NCI-H1436 treated with DMSO at 0.1 percent for 48 hours (cell line): ENCODE results near the gene DCHS1.

Experiments used
- DNase-seq: peaks from one replicate; lab custom pipeline; 2025; lab: John Stamatoyannopoulos, UW

The DCHS1 gene

GRCh38 chr11:6625832-6626420 is 29.7 kb downstream of the DCHS1 start:
- DNase-seq: no peak

- no peak for DNase-seq
Observed at GRCh38 chr11:6625156-6625831, 30.3 kb downstream of the DCHS1 start.

DNA sequence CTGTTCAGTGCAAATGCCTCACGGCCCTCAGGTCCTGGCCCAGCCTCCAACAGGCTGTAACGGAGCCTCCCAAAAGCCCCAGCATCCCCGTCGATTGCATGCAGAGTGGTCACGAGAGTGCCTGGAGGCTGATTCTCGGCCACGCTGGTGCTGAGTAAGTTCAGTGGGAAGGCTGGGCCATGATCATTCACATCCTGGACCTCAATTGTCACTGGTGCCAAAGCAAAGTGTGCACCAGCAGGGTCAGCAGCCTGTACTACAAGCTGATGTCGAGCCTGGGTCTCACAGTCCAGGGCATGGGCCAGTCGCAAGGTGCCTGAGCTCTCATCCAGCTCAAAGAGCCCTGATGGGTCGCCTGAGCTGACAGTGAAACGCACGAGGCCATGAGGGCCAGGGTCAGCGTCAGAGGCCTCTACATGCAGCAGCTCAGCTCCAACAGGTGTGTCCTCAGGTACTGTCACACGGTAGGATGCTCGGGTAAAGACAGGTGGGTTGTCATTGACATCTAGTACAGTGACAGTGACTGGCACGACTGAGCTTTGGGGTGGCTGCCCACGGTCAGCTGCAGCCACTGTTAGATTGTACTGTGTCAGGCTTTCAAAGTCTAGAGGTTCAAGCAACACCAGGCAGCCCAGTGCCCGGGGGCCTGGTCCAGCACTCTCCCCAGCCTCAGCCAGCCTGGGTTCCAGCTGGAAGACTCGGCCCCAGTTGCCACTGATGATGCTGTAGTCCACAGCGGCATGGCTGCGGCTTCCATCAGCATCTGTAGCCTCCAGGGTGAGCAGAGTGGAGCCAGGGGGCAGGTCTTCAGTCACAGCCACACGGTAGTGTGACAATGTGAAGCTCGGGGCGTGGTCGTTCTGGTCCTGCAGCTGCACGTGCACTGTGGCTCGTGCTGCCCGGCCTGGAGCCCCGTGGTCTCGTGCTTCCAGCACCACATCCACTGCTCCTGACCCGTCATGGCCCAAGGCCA is 31.9 kb downstream of the DCHS1 start:
- no peak for DNase-seq

- no peak for DNase-seq
Observed at GRCh38 chr11:6622261-6623171, 33.1 kb downstream of the DCHS1 start.

GRCh38 chr11:6621711-6622211 is 33.8 kb downstream of the DCHS1 start:
- DNase-seq: no peak

DNA sequence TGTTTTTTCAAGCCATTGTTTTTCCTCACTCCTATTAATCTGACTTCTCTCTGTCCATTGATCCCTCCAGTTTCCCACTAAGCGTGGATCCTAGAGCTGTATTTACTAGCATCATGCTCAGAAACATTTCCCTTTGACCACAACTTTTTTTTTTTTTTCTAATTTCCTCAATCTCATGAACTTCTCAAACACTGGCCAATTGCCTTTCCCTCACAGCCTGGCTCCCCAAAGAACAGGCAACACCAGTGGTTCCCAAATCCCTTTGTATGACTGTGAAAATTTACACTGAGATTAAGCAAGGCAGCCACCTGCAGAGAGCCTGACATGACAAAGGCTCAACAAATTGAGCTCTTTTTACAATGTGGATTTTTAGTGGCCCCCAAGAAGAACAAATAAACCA is 35.0 kb downstream of the DCHS1 start:
- DNase-seq: no peak

DNA sequence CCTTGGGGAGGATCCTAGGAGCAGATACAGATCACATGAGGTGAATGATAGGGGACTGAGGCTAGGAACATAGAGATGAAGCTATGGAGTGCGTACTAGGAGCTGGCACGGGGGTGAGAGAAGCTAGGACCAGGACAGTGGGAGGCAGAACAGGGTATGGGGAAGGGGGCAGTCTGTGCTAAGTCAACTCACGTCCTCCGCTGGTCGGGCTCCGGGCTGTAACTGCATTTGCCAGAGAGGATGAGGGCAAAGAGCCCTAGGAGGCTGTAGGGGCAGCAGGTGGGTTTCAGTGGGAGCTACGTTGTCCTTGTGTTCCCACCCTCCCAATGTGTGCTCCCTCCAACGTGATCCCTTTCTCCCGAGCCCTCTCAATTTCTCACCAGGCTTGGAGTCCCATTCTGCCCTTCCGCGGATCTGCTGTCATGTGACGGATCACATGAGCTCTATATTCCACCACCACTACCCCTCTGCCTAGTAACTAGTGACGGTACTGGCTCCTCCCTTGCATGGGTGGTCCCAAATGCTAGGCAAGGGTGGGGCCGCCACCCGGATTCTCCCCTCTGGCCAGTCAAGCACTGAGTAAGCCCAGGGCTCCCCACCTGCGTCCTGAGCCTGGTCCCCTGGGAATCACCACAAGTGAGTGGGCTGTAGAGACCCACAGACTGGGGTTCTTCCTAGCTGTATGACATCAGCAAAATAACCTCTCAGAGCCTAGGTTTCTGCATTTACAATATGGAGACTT is 36.4 kb downstream of the DCHS1 start, which contains the start of gene TPP1:
Gene TPP1, minus strand, starts transcription at position 419 of the 742 bp plus-strand sequence. Its CDS starts 22 bp downstream, at position 397.
- DNase-seq: peak; percentile 63

DNA sequence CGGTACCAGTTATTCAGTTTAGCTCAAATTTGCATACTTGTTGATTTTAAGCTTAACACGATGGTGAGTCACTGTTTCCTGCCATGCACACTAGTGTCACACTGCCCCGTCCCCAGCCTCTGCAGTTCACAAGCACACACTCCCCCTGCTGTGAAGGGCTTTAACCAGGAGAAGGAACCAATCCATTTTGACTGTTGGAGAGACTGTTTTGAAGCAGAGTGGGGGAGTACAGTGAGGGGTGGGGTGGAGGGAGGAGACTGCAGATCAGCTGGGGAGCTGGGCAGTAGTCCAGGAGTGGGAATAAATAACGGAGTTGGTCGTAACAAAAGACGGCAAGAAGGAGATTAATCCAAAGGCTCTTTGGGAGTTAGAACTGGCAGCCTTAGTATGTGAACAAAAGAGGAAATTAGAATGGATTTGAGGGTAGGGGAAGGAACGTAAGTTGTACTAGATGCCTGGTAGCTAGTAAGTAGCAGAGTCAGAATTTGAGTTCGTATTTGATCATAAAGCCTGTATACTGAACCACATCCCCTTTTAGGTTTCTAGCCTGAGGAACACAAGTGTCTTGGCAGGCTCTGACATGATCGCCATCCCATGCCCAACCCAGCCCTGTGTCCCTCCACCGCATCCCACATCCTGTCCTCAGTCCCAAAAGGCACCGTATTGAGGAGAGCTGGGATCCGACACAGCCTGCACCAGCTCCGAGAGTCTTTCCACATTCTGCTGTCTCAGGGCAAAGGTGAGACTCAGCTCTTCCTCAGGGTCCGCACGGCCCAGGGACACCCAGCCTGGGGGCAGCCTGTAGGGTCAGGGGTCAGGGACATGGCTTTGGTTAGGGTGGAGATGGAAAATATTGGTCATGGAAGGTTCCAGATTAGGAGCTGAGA is 37.2 kb downstream of the DCHS1 start:
- no peak for DNase-seq

DNA sequence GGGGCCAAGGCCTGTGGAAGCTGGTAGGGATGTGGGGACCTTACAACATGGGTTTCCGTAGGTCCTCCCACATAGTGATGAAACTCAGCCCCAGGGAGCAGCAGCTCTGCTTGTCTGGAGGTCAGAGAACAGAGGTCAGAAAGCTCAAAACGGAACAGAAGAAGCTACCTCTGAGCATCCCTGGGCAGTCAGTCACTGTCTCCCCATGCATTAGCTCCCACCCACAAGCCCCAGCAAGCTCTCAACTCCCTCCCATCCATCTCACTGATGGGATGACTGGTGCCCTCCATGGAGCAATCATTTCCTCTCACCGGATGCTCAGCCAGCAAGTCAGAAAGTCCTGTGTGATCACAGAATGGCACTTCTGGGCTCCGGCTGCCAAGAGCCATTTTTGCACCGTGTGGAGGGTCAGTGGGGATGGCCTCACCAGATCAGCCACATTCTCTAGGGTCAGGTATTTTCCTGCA is 38.3 kb downstream of the DCHS1 start:
- no peak for DNase-seq

DNA sequence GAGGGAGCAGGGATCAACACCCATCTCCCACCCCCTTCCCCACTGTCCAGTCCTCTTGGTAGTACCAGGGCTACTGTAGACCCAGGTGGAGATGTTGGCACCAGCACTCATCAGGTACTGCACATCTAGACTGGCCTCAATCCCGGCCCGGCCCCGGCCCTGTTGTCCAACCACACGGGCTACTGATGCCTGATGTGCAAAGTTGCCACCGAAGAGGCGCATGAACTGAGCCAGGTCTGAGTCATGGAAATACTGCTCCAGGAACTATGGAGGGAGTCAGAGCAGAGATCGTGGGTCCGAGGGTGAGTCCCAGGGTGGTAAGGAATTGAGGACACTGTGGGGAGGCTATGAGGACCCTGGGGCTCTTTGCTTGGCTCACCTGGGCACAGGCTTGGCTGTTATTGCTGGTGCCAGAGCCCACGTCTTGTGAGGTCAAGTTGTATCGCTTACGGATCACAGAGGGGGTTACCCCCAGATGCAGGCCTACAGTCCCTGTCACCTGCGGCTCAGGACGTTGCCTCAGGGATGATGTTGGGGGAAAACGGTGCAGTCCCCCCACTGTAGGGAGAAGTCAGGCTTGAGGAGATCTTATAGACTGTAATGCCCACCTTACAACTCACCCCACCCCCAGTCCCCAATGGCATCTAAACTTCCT is 38.9 kb downstream of the DCHS1 start:
- DNase-seq: no peak

GRCh38 chr11:6615882-6616585 is 39.6 kb downstream of the DCHS1 start:
- no peak for DNase-seq

GRCh38 chr11:6615046-6615445 is 40.6 kb downstream of the DCHS1 start:
- no peak for DNase-seq

DNA sequence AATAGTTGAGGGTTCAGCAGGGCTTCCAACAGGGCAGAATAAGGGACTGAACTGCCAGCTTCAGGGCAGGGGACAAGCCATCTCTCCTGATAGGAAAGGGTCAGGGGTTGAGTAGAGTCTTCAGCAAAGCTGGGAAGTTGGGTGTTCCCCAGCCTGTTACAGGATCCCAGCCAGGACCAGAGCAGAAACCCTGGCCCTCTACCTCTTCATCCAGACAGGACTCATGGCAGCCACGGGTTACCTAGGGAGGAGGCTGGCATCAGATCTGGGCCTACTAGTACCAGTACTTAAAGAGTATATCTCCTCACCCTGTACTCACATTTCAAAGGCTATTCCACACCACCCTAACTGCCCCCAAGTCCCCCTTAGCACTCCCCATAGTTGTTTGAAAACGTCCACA is 41.2 kb downstream of the DCHS1 start:
- no peak for DNase-seq

GRCh38 chr11:6613496-6613895 is 42.1 kb downstream of the DCHS1 start:
- DNase-seq: no peak

DNA sequence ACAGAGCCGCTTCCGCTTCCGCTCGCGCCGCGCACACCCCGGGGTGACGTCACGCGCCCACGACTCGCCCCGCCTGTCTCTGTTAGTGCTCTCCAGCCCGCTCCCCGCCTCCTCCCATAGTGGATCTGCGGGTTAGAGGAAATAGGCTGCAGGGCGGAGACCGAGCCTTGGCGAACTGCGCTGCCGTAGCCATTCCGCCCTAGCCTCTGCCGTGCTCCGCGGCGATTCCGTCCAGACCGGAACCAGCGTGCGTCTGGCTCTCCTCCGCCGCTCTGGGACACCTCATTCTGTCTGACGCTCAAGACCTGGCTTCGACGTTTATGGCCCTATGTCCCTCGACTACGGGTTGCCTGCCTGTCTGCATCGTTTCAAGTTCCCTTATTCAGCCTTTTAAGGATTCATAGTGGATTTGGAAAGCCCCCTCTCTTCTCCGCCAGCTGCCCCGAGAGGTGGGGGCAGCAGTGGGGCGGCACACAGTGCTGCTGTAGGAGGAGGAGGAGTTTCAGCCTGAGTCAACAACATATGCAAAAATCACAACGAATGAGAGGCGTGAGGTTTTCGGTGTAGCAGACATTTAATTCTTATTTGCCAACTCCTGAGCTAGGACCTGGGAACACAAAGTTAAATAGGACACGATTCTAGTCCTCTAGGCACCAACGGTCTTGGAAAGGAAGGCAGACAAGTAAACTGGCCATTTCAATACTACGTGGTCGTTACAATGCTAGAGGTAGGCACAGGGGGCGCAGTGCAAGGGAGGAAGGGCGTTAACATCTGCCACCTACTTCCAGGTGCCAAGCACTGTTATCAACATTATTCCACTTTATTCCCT is 43.2 kb downstream of the DCHS1 start, which contains the start of gene TAF10:
Gene TAF10, minus strand, starts transcription at position 4 of the 829 bp plus-strand sequence. CDS start 27 bp downstream, outside the sequence.
- peak; percentile 33 for DNase-seq

GRCh38 chr11:6611963-6612212 is 43.7 kb downstream of the DCHS1 start:
- DNase-seq: no peak

GRCh38 chr11:6611092-6611962 is 44.3 kb downstream of the DCHS1 start:
- no peak for DNase-seq
